Ovary (tissue), 9 donors: ENCODE results near the gene DTYMK. TPM values are rescaled to one million over a fixed set of nuclear protein-coding genes. Genes with fewer than 3 reads are reported as not detected.
A peak's percentile ranks its signal among the peaks of the same experiment; 100 is the strongest.

ENCODE experiments used
- DNase-seq, 5 donors: peaks; one replicate each; pipeline ENCODE4 v3.0.0-alpha.2; 2019 to 2020
- H3K27ac ChIP-seq, 2 donors: fragments of 200-600 bp; one replicate each; pipeline versions ENCODE4 v1.5.1 to v1.8.0; 2019 to 2022
- H3K27me3 ChIP-seq: fragments of 200-600 bp; one replicate; pipeline ENCODE4 v1.8.0; 2022
- H3K36me3 ChIP-seq: fragments of 200-600 bp; sonication (generic); one replicate; pipeline ENCODE4 v1.5.1; 2019
- H3K4me1 ChIP-seq: one replicate; pipeline ENCODE4 v1.8.1; 2013; ENCODE audit warnings: mild to moderate bottlenecking, moderate library complexity; ENCODE audit not compliant: insufficient read depth
- H3K4me3 ChIP-seq: fragments of 200-600 bp; sonication (generic); one replicate; pipeline ENCODE4 v1.5.1; 2017
- H3K9me3 ChIP-seq, 2 donors: fragments of 200-600 bp in 1 of 2; sonication (generic) in 1 of 2; one replicate each; pipeline versions ENCODE4 v1.5.1 to v1.8.1; 2013 to 2019; ENCODE audit warnings: mild to moderate bottlenecking in 1 of 2, moderate library complexity in 1 of 2
- EP300 ChIP-seq: sonication (generic); formaldehyde crosslinking; IDR thresholded peaks from one replicate; pipeline ENCODE4 v1.6.1; 2017; ENCODE audit warnings: antibody characterized with exemption
- POLR2A ChIP-seq: fragments of 450-650 bp; IDR thresholded peaks from one replicate; pipeline ENCODE4 v1.6.1; 2017; ENCODE audit warnings: antibody characterized with exemption, mild to moderate bottlenecking, moderate library complexity
- WGBS, 3 donors: extraction: QIAGEN DNeasy Blood & Tissue Kit in 1 of 3; methylation state at CpG; one replicate each; pipeline versions ENCODE4 v1.1.5 to v1.1.7; 2013 to 2017; 5-methylcytosine and 5-hydroxymethylcytosine counted together
- intact Hi-C, 4 donors: fragments of 100-400 bp; cut with DNase I; formaldehyde crosslinking; loops; one replicate each; pipeline versions ENCODE4 v1.11.0 to v1.15.1; 2022 to 2023
- polyA plus RNA-seq, 2 donors: library from polyadenylated mRNA; stranded (reverse); fragments of 200-250 nt in 1 of 2; fragments of 350-450 nt in 1 of 2; fragmentation: Illumina TruSeq in 1 of 2; extraction: RNeasy Lipid Tissue Mini Kit (QIAGEN cat#74804) in 1 of 2; gene quantifications; one replicate each; pipeline ENCODE4 v1.2.3, GENCODE V29; 2013 to 2014
- total RNA-seq, 7 donors: library from RNA; depleted of rRNA in 2 of 7; stranded (reverse); fragments of >200 nt in 2 of 7; fragmentation: NEBNext Ultra II Directional in 3 of 7; extraction: Animal tissue kit (Norgen Biotek cat#: 25700) in 3 of 7; gene quantifications; one replicate each; pipeline versions ENCODE4 v1.1.0 to v1.2.4, GENCODE V29; 2016 to 2023
- TF ChIP-seq, protein P1 (sequence below), 3 donors: fragments of 450-650 bp in 2 of 3; fragments of 200-600 bp in 1 of 3; IDR thresholded peaks; one replicate each; pipeline versions ENCODE4 v1.5.1 to v1.8.0; 2016 to 2022; ENCODE audit warnings: antibody characterized with exemption in 3 of 3, mild to moderate bottlenecking in 1 of 3
- donor health status: DM: no; HTN: no; CAD: no; lungs with moderate emphysema.
- donor health status: DM: no; HTN: no; CAD: no.
- donor health status: Bipolar disorder and iron deficiency.
- donor health status: DM: yes; HTN: yes; CAD: no.
- donor health status: DM: no; HTN: no; CAD: no.
- donor health status: DM: yes; HTN: yes; CAD: no.

DTYMK gene
- total and polyA plus RNA-seq, 9 donors = 3.7 to 17.9 (median 12.5) TPM

DNA sequence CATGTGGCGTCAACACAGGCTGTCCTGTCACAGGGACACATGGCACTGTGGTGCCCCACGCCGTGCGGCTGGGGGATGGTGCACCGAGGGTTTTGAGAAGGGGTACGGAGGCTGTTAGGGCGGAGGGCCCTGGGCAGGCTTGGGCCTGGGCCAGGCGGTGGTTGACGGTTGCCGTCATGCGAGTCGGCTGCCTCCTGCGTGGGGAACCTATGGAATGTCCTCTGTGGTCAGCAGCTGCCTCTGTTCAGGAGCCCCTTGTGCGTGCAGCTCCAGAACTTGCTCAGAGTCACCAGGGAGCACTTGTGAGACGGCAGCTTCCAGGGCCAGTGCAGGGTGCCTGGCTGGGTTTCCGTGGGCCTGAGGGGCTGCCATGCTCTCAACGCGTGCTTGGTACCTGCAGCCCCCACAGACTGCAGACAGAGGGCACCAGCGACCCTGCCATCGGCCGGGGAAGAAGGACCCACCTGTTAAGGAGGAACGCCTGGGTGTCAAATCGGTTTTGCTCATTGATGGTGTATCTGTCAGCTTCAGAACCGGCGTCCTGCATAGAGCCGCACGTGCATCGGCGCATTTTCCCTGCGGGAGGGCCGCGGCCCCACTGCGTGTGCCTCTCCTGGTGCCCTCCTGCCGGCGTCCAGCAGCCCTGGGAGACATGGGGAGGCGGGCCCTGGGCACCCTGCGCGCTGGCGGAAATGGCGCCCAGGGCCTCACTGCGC, 37.8 kb upstream of the DTYMK start:
- H3K4me3 ChIP-seq = no peak overlapping the region
- no peaks in the 10 kb centered on the region for H3K27me3 ChIP-seq
- H3K4me1 ChIP-seq = no peaks in the 10 kb centered on the region
- TF ChIP-seq EP300 (no peak), POLR2A (no peak)
- TF ChIP-seq, protein P1, sequence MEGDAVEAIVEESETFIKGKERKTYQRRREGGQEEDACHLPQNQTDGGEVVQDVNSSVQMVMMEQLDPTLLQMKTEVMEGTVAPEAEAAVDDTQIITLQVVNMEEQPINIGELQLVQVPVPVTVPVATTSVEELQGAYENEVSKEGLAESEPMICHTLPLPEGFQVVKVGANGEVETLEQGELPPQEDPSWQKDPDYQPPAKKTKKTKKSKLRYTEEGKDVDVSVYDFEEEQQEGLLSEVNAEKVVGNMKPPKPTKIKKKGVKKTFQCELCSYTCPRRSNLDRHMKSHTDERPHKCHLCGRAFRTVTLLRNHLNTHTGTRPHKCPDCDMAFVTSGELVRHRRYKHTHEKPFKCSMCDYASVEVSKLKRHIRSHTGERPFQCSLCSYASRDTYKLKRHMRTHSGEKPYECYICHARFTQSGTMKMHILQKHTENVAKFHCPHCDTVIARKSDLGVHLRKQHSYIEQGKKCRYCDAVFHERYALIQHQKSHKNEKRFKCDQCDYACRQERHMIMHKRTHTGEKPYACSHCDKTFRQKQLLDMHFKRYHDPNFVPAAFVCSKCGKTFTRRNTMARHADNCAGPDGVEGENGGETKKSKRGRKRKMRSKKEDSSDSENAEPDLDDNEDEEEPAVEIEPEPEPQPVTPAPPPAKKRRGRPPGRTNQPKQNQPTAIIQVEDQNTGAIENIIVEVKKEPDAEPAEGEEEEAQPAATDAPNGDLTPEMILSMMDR (IDR thresholded peaks at IDR 0.05) = peak in 1 of 3 donors; percentile 5
- intact Hi-C loops = no loop called here
- peaks cover 0 to 8% of the 10 kb centered on the region in 2 donors for H3K9me3 ChIP-seq
- WGBS, 3 donors = 95 to 96% (median 96%) methylated on average over 41 of the region's 41 CpGs
- no peaks in the 10 kb centered on the region for H3K36me3 ChIP-seq
- no peak overlapping the region for H3K27ac ChIP-seq
- DNase-seq = no peak

DNA sequence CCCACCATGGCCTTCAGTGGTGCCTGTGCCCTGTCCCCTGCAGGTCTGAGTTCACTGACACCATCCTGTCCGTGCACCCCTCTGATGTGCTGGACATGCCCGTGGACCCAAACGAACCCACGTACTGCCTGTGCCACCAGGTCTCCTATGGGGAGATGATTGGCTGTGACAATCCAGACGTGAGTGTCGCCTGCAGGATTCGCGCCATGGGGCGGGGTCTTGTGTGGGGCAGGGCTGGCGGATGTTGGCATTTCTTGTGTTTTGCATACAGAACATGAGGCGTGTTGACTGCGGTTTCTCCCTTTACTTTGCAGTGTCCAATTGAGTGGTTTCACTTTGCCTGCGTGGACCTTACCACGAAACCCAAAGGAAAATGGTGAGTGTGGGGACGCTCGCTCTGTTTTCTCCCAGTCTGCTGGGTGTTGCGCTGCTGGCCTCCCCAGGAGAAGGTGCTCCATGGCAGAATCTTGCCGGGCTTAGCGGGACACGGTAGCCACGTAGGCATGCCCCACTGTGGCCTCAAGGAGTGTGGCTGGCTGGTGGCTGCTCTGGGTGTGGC, 36.4 kb upstream of the DTYMK start:
- DNase-seq = no peak
- intact Hi-C loops = no loop called here
- no peak for TF ChIP-seq POLR2A
- TF ChIP-seq, protein P1 (IDR thresholded peaks at IDR 0.05) = no peak
- no peak for TF ChIP-seq EP300
- Histone ChIP-seq H3K4me1 (no peaks in the 10 kb centered on the region), H3K4me3 (no peak overlapping the region), H3K36me3 (no peaks in the 10 kb centered on the region), H3K9me3 (peaks cover 0 to 8% of the 10 kb centered on the region in 2 donors), H3K27me3 (no peaks in the 10 kb centered on the region), H3K27ac (no peak overlapping the region)
- 95 to 98% (median 97%) methylated on average over 21 of the region's 21 CpGs for WGBS, 3 donors

DNA sequence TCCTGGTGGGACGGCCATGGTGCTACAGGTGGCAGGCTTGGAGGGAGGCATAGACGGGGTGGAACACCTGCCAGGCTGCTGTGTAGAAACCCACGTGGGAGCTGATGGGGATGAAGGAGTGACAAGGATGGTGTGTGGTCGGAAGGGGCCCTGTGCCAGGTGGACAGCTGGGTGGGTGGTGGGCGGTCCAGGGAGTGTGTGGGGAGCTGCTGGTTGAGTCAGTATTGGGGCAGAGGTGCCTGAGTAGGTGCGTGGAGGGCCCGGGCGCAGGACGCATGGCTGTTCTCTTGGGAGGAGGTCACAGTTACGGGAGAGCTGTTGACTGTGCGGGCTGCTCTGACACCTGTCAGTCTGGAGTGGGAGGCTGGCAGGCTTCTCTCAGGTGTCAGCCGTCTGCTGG, 35.2 kb upstream of the DTYMK start:
- no peak for DNase-seq
- Histone ChIP-seq H3K27me3 (no peaks in the 10 kb centered on the region), H3K4me1 (no peaks in the 10 kb centered on the region), H3K9me3 (peaks cover 0 to 8% of the 10 kb centered on the region in 2 donors), H3K36me3 (no peaks in the 10 kb centered on the region), H3K27ac (no peak overlapping the region), H3K4me3 (no peak overlapping the region)
- TF ChIP-seq EP300 (no peak), POLR2A (no peak)
- TF ChIP-seq, protein P1 (IDR thresholded peaks at IDR 0.05) = no peak
- whole genome bisulfite sequencing, 3 donors = 91 to 93% (median 91%) methylated on average over 12 of the region's 12 CpGs
- intact Hi-C loops = no loop called here

DNA sequence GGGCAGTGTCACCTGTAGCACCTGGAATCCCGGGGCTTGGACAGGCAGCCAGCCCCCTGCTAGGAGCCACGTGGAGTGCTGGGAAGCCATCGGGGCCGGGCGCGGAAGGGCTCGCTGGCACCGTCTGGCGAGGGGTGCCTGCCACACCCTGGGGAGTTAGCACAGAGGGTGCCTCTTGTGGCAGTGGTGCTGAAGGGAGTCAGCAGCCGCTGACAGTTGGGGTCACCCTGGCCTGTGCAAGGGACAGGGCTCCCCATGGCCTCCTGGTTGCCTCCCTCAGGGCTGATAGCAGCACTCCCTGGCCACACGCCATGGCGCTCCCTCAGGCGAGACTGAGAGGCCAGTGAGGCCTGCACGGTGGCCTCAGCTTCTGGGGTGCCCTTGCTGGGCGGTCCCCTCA, 33.9 kb upstream of the DTYMK start:
- TF ChIP-seq EP300 (no peak), POLR2A (no peak)
- TF ChIP-seq, protein P1 (IDR thresholded peaks at IDR 0.05) = no peak
- Histone ChIP-seq H3K9me3 (peaks cover 0 to 8% of the 10 kb centered on the region in 2 donors), H3K36me3 (no peaks in the 10 kb centered on the region), H3K4me1 (no peaks in the 10 kb centered on the region), H3K27me3 (no peaks in the 10 kb centered on the region), H3K4me3 (no peak overlapping the region), H3K27ac (no peak overlapping the region)
- DNase-seq = no peak
- intact Hi-C loops = no loop called here
- WGBS, 3 donors = 88 to 95% (median 90%) methylated on average over 15 of the region's 15 CpGs
